Measurements from ENCODE around the gene CCDC158. TPM values are rescaled to one million over a fixed set of nuclear protein-coding genes. Genes with fewer than 3 reads are reported as not detected.

Gene CCDC158
- total and polyA plus RNA-seq, 2 of the 8 experiments (the other 6 are each of a cell fraction or from before 2014, with no cell fraction given) = not detected

- 92% methylated on average over 9 of the region's 9 CpGs; no CpG with 5 or more reads in 1 of the 2 experiments for WGBS, 2 experiments (ENCODE audit: extremely low coverage in 1 of 2, insufficient coverage in 1 of 2, insufficient read length in 1 of 2, insufficient replicate concordance in 2 of 2, low coverage in 1 of 2, low lambda C conversion rate in 2 of 2, missing lambda C conversion rate in 1 of 2)
- H3K9me3 ChIP-seq (ENCODE audit: insufficient read depth in 2 of 2, low read depth in 1 of 2, low read length in 1 of 2) = no peaks in the 10 kb centered on the region
- H3K27me3 ChIP-seq (replicated peaks in 1 of 4; ENCODE audit: control insufficient read depth in 3 of 4, extremely low read depth in 1 of 4, insufficient read depth in 3 of 4, low read length in 3 of 4) = peaks cover 0 to 1% (median 0%) of the 10 kb centered on the region in 4 experiments; a peak in 1 of 7 replicates
- ChIA-PET CTCF (ENCODE audit: partially characterized antibody) (interaction anchor here (1.8 to 2.6 kb wide), 2 partner anchors 18 to 30 kb away, joined by 4 to 14 read pairs; partner anchors contain the start of gene STBD1), POLR2A (ENCODE audit: partially characterized antibody) (interaction anchor here (0.6 kb wide), 1 partner anchor 181 kb away, joined by 4 read pairs; no protein-coding TSS in a partner anchor)
- H4K20me1 ChIP-seq (replicated peaks in 1 of 2; ENCODE audit: control insufficient read depth in 1 of 2, insufficient read depth in 2 of 2, low read length in 2 of 2) = no peaks in the 10 kb centered on the region
- no peak overlapping the region for H3K56ac ChIP-seq (replicated peaks; ENCODE audit: insufficient read length, low read depth, low read length)
- no peak overlapping the region for H2AFZ ChIP-seq (ENCODE audit: low read length)
- H3K23ac ChIP-seq (ENCODE audit: insufficient read length) = no peak overlapping the region
- H3K9ac ChIP-seq (replicated peaks in 1 of 4; ENCODE audit: extremely low read depth in 1 of 4, low read depth in 3 of 4, low read length in 3 of 4) = no peak overlapping the region; a peak in 1 of 7 replicates
- H3K14ac ChIP-seq (ENCODE audit: insufficient read length) = no peak overlapping the region
- H4K8ac ChIP-seq (ENCODE audit: extremely low read depth, insufficient read depth, low read length) = no peak overlapping the region
- H4K91ac ChIP-seq (replicated peaks; ENCODE audit: insufficient read length, low read length) = no peak overlapping the region
- H3K4me2 ChIP-seq (ENCODE audit: insufficient read depth in 1 of 2, low read depth in 2 of 2, low read length in 2 of 2) = no peak overlapping the region
- H3K4me1 ChIP-seq (replicated peaks in 1 of 4; ENCODE audit: control insufficient read depth in 3 of 4, insufficient read depth in 4 of 4, low read length in 3 of 4) = no peaks in the 10 kb centered on the region; a peak in 1 of 7 replicates
- no peaks in the 10 kb centered on the region for H3K79me1 ChIP-seq (ENCODE audit: low read depth, low read length)
- no peaks in the 10 kb centered on the region; the same call in 1 of the 2 replicates for H3K23me2 ChIP-seq (ENCODE audit: low read depth, low read length)
- FAIRE-seq (no peak), DNase-seq (ENCODE audit: low read depth in 1 of 2, low spot score in 2 of 2) (no peak)
- no peak for TF ChIP-seq NANOG (IDR thresholded peaks at IDR 0.05; ENCODE audit: insufficient read depth, low read depth, low read length, poor library complexity, severe bottlenecking)
- TF ChIP-seq TCF12 (IDR thresholded peaks at IDR 0.05; ENCODE audit: low read depth, low read length) = no peak
- no peak for TF ChIP-seq CREB1 (IDR thresholded peaks at IDR 0.05)
- TF ChIP-seq YY1 (IDR thresholded peaks at IDR 0.05; ENCODE audit: low read depth, low read length) = no peak
- no peak overlapping the region for H2AK5ac ChIP-seq (ENCODE audit: low read depth, low read length)
- H2BK12ac ChIP-seq (ENCODE audit: low read depth, low read length) = no peak overlapping the region
- H3K4me3 ChIP-seq (ENCODE audit: extremely low read depth in 1 of 4, insufficient read depth in 2 of 4, low read depth in 3 of 4, low read length in 4 of 4) = no peak overlapping the region
- no peaks in the 10 kb centered on the region for H3K79me2 ChIP-seq (ENCODE audit: control insufficient read depth in 1 of 2, insufficient read depth in 2 of 2, low read length in 2 of 2)
- H2BK5ac ChIP-seq (ENCODE audit: low read depth, low read length) = no peak overlapping the region
- no peaks in the 10 kb centered on the region for H3K36me3 ChIP-seq (ENCODE audit: control insufficient read depth in 2 of 4, insufficient read depth in 4 of 4, low read length in 3 of 4)
- H3K4ac ChIP-seq (replicated peaks; ENCODE audit: insufficient read length, low read depth, low read length) = no peak overlapping the region
- H2BK20ac ChIP-seq (ENCODE audit: low read length) = no peak overlapping the region
- H3K27ac ChIP-seq (ENCODE audit: low read depth, low read length) = no peak overlapping the region
- H2BK120ac ChIP-seq (replicated peaks; ENCODE audit: low read depth, low read length) = no peak overlapping the region
- no peak overlapping the region for H3K18ac ChIP-seq (ENCODE audit: extremely low read depth, low read length)
- H2BK15ac ChIP-seq (ENCODE audit: low read length) = no peak overlapping the region
- H4K5ac ChIP-seq (ENCODE audit: insufficient read length, low read depth, low read length) = no peak overlapping the region
Measured at GRCh38 chr4:76276813-76277212, 144.1 kb downstream of the CCDC158 start.

Data from H1 (cell line).